ENCODE results near the gene SETBP1.
A peak's percentile ranks its signal among the peaks of the same experiment; 100 is the strongest.

SETBP1 gene

GRCh38 chr18:44889111-44889510, 208.4 kb downstream of the SETBP1 start:
- Histone ChIP-seq H3K9me3 (ENCODE audit: low read length) (0 out of 2 replicates have a peak, but pooled peaks cover 4% of the 10 kb centered on the region), H3K4me1 (ENCODE audit: insufficient read depth, low read length, severe bottlenecking) (peaks cover 9% of the 10 kb centered on the region), H3K9ac (ENCODE audit: low read length) (no peak overlapping the region), H3K4me2 (ENCODE audit: low read length) (no peak overlapping the region), H3K36me3 (ENCODE audit: insufficient read depth, low read length) (peaks cover 9% of the 10 kb centered on the region; the same call in 1 of the 2 replicates), H3K79me2 (ENCODE audit: insufficient read depth, low read length) (no peaks in the 10 kb centered on the region), H3K4me3 (ENCODE audit: low read depth, low read length, poor library complexity, severe bottlenecking) (no peak overlapping the region), H3K27ac (ENCODE audit: low read depth, low read length, poor library complexity, severe bottlenecking) (peak overlapping the region; percentile 20), H4K20me1 (ENCODE audit: insufficient read depth, low read length) (no peaks in the 10 kb centered on the region), H3K27me3 (ENCODE audit: insufficient read depth, low read length) (no peaks in the 10 kb centered on the region), H2AFZ (ENCODE audit: low read length) (no peak overlapping the region), H3F3A (ENCODE audit: insufficient read depth, low read length) (no peaks in the 10 kb centered on the region), H3K9me2 (ENCODE audit: low read depth, low read length) (no peaks in the 10 kb centered on the region)
- TF ChIP-seq, protein P1, sequence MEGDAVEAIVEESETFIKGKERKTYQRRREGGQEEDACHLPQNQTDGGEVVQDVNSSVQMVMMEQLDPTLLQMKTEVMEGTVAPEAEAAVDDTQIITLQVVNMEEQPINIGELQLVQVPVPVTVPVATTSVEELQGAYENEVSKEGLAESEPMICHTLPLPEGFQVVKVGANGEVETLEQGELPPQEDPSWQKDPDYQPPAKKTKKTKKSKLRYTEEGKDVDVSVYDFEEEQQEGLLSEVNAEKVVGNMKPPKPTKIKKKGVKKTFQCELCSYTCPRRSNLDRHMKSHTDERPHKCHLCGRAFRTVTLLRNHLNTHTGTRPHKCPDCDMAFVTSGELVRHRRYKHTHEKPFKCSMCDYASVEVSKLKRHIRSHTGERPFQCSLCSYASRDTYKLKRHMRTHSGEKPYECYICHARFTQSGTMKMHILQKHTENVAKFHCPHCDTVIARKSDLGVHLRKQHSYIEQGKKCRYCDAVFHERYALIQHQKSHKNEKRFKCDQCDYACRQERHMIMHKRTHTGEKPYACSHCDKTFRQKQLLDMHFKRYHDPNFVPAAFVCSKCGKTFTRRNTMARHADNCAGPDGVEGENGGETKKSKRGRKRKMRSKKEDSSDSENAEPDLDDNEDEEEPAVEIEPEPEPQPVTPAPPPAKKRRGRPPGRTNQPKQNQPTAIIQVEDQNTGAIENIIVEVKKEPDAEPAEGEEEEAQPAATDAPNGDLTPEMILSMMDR (IDR thresholded peaks at IDR 0.05; ENCODE audit: low read length) = no peak
- no peak for TF ChIP-seq EZH2 (IDR thresholded peaks at IDR 0.05; ENCODE audit: borderline replicate concordance, low read length)

DNA sequence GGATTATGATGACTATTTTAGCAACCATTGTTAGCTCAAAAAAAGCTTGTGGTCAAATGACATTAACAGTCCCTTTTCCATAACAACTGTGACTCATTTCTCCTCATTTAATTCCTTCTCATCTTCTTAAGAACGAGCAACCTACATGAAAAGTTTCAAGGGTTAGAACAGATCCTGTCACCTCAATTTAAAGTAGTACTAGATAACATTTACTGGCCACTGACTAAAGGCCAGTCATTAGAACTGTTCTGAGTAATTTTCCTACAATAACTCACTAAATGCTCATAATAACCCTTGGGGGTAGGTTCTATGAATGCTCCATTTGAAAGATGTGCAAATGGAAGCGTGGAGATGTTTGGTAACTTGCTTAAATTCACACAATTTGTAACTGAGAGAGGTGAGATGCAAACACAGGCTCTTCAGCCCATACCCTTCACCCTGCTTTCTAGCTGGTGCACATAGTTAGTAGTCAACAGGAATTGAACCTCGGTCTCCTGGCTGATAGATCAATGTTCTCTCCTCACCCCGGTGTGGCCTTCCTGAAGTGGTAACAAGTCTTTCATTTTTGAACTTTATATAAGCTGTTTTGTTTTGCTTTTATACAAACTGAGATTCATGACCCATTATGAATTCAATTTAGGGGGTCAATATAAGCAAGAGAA, 212.5 kb downstream of the SETBP1 start:
- no peaks in the 10 kb centered on the region for H3K79me2 ChIP-seq (ENCODE audit: insufficient read depth, low read length)
- no peak overlapping the region for H3K9ac ChIP-seq (ENCODE audit: low read length)
- no peak overlapping the region for H3K4me3 ChIP-seq (ENCODE audit: low read depth, low read length, poor library complexity, severe bottlenecking)
- H3K27me3 ChIP-seq (ENCODE audit: insufficient read depth, low read length) = no peaks in the 10 kb centered on the region
- H3K9me2 ChIP-seq (ENCODE audit: low read depth, low read length) = no peaks in the 10 kb centered on the region
- H2AFZ ChIP-seq (ENCODE audit: low read length) = no peak overlapping the region
- no peak overlapping the region for H3K4me2 ChIP-seq (ENCODE audit: low read length)
- 0 out of 2 replicates have a peak, but pooled peaks cover 4% of the 10 kb centered on the region for H3K9me3 ChIP-seq (ENCODE audit: low read length)
- peaks cover 9% of the 10 kb centered on the region; the same call in 1 of the 2 replicates for H3K36me3 ChIP-seq (ENCODE audit: insufficient read depth, low read length)
- H3F3A ChIP-seq (ENCODE audit: insufficient read depth, low read length) = no peaks in the 10 kb centered on the region
- H4K20me1 ChIP-seq (ENCODE audit: insufficient read depth, low read length) = no peaks in the 10 kb centered on the region
- no peak overlapping the region for H3K27ac ChIP-seq (ENCODE audit: low read depth, low read length, poor library complexity, severe bottlenecking)
- H3K4me1 ChIP-seq (ENCODE audit: insufficient read depth, low read length, severe bottlenecking) = peaks cover 9% of the 10 kb centered on the region
- TF ChIP-seq, protein P1 (IDR thresholded peaks at IDR 0.05; ENCODE audit: low read length) = no peak
- no peak for TF ChIP-seq EZH2 (IDR thresholded peaks at IDR 0.05; ENCODE audit: borderline replicate concordance, low read length)

DNA sequence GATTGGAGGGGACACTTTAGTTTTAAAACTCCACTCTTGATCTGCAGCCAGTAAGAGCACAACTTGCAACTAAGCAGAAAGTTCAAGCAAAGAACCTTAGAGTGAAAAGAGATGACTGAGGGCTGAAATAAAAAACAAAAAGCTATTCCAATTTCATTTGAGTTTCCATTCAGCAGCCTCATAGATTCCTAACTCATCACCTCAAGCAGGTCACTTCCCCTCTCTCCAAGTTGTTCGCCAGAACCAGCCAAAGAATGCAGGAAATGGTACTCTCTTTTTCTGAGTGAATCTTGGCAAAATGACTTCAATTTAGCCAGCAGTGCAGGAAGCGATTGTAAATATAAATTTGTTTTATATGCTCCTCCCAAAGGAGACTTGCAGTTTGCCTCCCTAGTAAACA, 213.3 kb downstream of the SETBP1 start:
- Histone ChIP-seq H3F3A (ENCODE audit: insufficient read depth, low read length) (no peaks in the 10 kb centered on the region), H3K4me1 (ENCODE audit: insufficient read depth, low read length, severe bottlenecking) (peaks cover 4% of the 10 kb centered on the region), H3K27me3 (ENCODE audit: insufficient read depth, low read length) (no peaks in the 10 kb centered on the region), H3K27ac (ENCODE audit: low read depth, low read length, poor library complexity, severe bottlenecking) (no peak overlapping the region), H3K9me2 (ENCODE audit: low read depth, low read length) (no peaks in the 10 kb centered on the region), H3K9me3 (ENCODE audit: low read length) (0 out of 2 replicates have a peak, but pooled peaks cover 4% of the 10 kb centered on the region), H3K4me2 (ENCODE audit: low read length) (no peak overlapping the region), H3K4me3 (ENCODE audit: low read depth, low read length, poor library complexity, severe bottlenecking) (no peak overlapping the region), H3K36me3 (ENCODE audit: insufficient read depth, low read length) (peaks cover 9% of the 10 kb centered on the region; the same call in 1 of the 2 replicates), H4K20me1 (ENCODE audit: insufficient read depth, low read length) (no peaks in the 10 kb centered on the region), H3K79me2 (ENCODE audit: insufficient read depth, low read length) (no peaks in the 10 kb centered on the region), H3K9ac (ENCODE audit: low read length) (no peak overlapping the region), H2AFZ (ENCODE audit: low read length) (no peak overlapping the region)
- no peak for TF ChIP-seq EZH2 (IDR thresholded peaks at IDR 0.05; ENCODE audit: borderline replicate concordance, low read length)
- TF ChIP-seq, protein P1 (IDR thresholded peaks at IDR 0.05; ENCODE audit: low read length) = no peak
